GM12872 (cell line): Measurements from ENCODE around the gene RAPGEF3.

Source experiments
- TF ChIP-seq, protein P1 (sequence below): IDR thresholded peaks from 3 replicates; pipeline ENCODE4 v1.5.1; 2011; ENCODE audit warnings: low read depth, mild to moderate bottlenecking, low read length, moderate library complexity; ENCODE audit not compliant: insufficient read depth

RAPGEF3 gene

DNA sequence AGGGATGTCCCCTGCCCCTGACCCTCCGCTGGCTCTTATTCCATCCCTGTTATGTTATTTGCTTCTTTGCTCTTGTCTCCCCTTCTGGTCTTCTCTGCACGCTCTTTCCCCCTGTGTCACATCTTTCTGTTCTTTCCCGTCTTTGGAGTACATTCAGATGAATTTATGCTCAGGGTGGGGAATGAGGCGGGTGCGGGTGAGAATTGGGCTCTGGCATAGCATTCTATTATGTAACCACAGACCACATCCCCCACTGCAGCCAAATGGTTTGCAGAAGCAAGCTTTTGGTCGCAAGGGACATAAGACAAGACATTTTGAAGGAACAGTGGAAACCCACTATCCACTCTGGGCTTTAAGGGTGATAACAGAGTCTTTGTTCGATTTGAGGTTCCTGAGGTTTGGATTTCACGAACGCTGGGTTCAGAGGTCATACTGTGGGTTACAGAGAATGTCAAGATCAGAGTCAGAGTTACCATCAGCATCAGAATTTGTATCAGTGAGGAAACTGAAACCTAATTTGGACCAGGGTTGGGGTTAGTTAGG, 37.2 kb downstream of the RAPGEF3 start:
- TF ChIP-seq, protein P1, sequence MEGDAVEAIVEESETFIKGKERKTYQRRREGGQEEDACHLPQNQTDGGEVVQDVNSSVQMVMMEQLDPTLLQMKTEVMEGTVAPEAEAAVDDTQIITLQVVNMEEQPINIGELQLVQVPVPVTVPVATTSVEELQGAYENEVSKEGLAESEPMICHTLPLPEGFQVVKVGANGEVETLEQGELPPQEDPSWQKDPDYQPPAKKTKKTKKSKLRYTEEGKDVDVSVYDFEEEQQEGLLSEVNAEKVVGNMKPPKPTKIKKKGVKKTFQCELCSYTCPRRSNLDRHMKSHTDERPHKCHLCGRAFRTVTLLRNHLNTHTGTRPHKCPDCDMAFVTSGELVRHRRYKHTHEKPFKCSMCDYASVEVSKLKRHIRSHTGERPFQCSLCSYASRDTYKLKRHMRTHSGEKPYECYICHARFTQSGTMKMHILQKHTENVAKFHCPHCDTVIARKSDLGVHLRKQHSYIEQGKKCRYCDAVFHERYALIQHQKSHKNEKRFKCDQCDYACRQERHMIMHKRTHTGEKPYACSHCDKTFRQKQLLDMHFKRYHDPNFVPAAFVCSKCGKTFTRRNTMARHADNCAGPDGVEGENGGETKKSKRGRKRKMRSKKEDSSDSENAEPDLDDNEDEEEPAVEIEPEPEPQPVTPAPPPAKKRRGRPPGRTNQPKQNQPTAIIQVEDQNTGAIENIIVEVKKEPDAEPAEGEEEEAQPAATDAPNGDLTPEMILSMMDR, result no peak

DNA sequence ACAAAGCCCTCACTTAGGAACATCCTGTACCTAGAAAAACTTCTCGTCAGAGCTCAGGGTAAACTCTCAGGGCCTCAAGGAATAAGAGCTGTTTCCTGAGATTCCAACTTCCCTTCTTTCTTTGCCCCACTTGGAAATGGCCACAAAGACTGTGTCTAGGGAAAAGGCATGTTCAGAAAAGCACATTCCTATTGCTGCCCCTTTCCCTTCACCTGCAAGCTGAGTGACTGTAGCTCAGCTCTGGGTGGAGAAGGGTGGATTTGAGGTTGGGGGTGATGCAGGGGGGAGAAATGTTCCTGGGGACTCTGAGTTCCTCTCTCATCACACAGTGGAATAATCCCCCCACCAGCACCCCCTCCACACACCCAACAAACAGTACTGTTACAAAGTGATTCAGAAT, 40.1 kb downstream of the RAPGEF3 start:
- TF ChIP-seq, protein P1, result no peak

DNA sequence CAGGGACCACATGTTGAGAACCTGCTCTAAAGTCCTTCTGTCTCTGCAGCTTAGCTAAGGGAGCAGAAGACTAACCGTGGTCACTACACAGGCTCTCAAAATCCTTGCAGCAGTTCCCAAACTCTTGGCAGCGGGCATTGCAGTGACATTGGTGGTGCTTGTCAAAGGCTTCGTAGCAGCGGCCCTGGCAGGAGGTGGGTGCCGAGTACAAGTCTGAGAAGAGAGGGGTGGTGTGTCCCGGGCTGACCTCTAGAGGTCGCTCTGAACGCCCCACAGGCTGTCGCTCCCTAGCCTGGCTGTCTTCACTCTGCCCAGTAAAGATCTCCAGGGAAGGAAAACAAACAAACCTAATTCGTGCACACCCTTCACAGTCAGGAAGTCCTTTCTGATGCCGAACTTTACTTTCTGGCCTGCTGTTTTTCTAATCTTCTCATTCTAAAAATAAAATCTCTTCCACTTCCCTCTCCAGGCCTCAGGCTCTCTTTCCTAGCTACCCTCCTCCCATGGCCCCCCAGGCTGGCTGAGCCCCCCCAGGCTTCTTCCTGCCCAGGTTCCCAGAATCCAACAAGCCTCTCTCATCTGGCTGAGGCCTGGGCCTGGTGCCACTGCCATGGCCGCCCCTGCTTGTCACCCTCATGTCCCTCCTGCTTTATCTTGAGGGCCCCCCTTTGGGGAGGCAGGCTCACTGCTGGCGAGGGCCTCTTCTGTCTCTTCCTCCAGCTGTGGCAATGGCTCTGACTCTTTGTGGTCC, 41.1 kb downstream of the RAPGEF3 start:
- TF ChIP-seq, protein P1, result peak; percentile 88

DNA sequence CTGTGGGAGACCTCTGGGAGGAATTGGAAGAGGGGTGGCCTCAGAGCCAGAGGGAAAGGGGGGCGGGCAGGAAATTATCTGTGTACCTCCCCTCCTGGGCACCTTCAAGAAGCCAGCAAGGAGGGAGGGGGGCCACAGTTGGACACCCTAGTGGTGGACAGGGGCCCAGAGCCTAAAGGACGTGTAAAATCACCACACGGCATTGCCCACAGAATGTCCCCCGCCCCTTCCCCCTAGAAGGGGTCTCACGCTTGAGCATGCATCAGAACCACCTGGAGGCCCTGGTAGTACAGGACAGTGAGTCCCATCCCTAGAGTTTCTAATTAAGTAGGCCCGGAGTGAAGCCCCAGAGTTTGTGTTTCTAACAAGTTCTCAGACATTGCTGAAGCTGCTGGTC, 41.6 kb downstream of the RAPGEF3 start:
- TF ChIP-seq, protein P1, result no peak

DNA sequence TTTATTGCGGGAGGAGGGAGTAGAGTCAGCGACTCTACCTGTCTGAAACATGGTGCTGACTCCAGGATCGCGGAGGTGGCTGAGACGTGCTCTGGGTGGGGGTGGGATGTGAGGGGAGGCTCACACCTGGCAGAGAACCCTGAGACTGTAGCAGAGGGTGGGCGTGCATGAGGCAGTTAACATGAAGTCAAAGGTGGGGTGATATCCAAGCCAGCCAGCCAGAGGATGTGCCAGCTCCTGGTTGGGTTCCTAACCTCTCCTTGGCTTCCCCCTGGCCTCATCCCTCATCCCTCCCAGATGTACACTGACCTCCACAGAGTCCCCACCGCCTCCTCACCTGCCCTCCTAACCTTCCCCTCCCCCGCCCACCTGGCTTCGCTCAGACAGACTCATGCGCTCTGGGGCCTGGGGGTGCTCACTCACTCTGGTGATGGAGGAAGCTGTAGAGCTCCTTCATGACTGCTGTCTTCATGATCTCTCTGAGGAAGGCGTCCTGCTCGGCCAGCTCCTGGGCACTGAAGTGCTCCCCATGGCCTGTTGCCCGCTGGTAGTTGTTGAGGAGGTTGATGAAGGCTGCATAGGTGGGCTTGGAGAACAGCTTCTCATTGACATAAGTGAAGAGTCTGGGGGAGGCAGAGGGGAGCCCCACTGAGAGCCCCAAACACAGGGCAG, 42.7 kb downstream of the RAPGEF3 start:
- TF ChIP-seq, protein P1, result no peak

DNA sequence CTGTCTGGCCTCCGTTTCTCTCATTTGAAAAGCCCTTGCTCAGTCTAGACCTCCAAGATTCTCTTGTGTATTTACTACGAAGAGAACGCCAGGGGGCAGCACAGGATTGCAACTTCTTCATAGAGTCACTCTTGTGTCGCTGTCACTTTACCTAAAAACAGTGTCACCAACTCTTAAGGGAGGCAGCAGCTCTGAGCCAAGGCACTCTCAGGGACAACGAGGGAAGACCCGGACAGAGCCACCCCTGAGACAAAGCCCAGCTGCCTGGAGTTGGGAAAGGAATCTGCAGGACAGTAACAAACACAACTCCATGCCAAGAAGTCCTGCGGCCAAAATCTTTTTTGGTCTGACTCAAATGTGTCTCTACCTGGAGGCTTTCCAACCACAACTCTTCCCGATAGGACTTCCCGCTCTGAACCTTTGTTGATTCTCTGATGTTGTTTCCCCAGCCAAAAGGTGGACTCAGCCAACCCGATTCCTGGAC, 43.2 kb downstream of the RAPGEF3 start:
- TF ChIP-seq, protein P1, result peak; percentile 76

DNA sequence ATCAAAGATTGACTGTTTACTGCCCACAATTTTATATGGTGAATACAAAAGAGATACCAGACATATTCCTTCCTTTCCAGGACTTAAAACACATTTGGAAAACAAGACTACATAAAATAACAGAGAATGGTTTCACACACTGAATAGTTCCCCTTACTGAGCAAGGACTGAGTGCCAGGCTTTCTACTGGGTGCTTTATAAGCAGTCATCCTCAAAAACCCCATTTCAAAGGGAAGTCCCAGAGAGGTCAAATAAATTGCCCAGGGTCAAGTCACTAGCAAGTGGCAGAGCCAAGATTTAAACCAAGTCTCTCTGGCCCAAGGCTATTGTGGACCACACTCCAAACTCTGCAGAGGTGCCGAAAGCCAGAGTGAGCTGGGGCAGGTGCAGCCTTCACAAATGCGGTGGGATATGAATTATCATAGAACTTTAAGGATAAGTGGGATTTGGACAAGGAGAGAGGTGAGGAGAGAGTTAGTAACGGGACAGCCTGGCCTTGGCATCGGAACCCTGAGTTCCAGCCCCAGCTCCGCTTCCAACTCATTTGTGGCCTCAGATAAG, 43.8 kb downstream of the RAPGEF3 start:
- TF ChIP-seq, protein P1, result no peak
